IMR-90 (cell line): ENCODE results near the gene GCSAM. TPM values are rescaled to one million over a fixed set of nuclear protein-coding genes. Genes with fewer than 3 reads are reported as not detected.

Experiments
- ATAC-seq: fragments of 200-7000 bp; cut with Tn5 transposase; 2 replicates; pipeline ENCODE4 v1.9.1; 2020; ENCODE audit warnings: low read depth, mild to moderate bottlenecking, moderate library complexity
- BruUV-seq: library from RNA; stranded (reverse); fragments of 400-500 nt; replicated peaks from 2 replicates; lab custom pipeline; 2021; lab: Mats Ljungman, UMichigan
- CTCF ChIA-PET: fragments of 300-600 bp; formaldehyde crosslinking; extraction: SDS; loops from one replicate; lab custom pipeline; 2021; ENCODE audit warnings: antibody characterized with exemption; lab: Yijun Ruan, JAX
- POLR2A ChIA-PET: fragments of 300-600 bp; sonication (Branson Sonifier 250); formaldehyde crosslinking; loops from one replicate; lab custom pipeline; 2022; ENCODE audit warnings: antibody characterized with exemption; ENCODE audit not compliant: unreplicated experiment; lab: Charles Lee
- DNase-seq: peaks from one replicate; pipeline ENCODE4 v3.0.0; 2013
- H2AFZ ChIP-seq: replicated peaks from 2 replicates; pipeline ENCODE3; 2013; ENCODE audit warnings: low read length, mild to moderate bottlenecking; ENCODE audit not compliant: poor library complexity
- H2AK5ac ChIP-seq: 2 replicates; pipeline ENCODE4 v1.6.1; 2013; ENCODE audit warnings: low read depth, low read length, inconsistent platforms
- H2AK9ac ChIP-seq: replicated peaks from 2 replicates; pipeline ENCODE3; 2013; ENCODE audit warnings: mild to moderate bottlenecking, low read depth, low read length, moderate library complexity; ENCODE audit not compliant: poor library complexity
- H2BK120ac ChIP-seq: 2 replicates; pipeline ENCODE4 v1.6.1; 2013; ENCODE audit warnings: low read depth, low read length, inconsistent platforms
- H2BK15ac ChIP-seq: 3 replicates; pipeline ENCODE4 v1.6.1; 2013; ENCODE audit warnings: low read depth, low read length, inconsistent platforms
- H2BK20ac ChIP-seq: 2 replicates; pipeline ENCODE4 v1.6.1; 2013; ENCODE audit warnings: low read depth, mild to moderate bottlenecking, inconsistent platforms, low read length, moderate library complexity
- H2BK5ac ChIP-seq: 2 replicates; pipeline ENCODE4 v1.6.1; 2013; ENCODE audit warnings: mild to moderate bottlenecking, low read depth, low read length, inconsistent platforms; ENCODE audit not compliant: poor library complexity, severe bottlenecking
- H3K14ac ChIP-seq: replicated peaks from 2 replicates; pipeline ENCODE4 v1.6.1; 2013; ENCODE audit warnings: low read depth, low read length, inconsistent platforms
- H3K18ac ChIP-seq: 2 replicates; pipeline ENCODE4 v1.6.1; 2013; ENCODE audit warnings: low read depth, low read length, control low read depth
- H3K23ac ChIP-seq: 2 replicates; pipeline ENCODE4 v1.6.1; 2013; ENCODE audit warnings: low read depth, low read length, inconsistent platforms
- H3K27ac ChIP-seq: 2 replicates; pipeline ENCODE4 v1.5.1; 2013; ENCODE audit warnings: mild to moderate bottlenecking, control low read depth, low read length; ENCODE audit not compliant: insufficient read depth
- H3K27me3 ChIP-seq: 2 replicates; pipeline ENCODE4 v1.6.1; 2013; ENCODE audit warnings: low read length; ENCODE audit not compliant: control insufficient read depth, insufficient read depth
- H3K36me3 ChIP-seq: 2 replicates; pipeline ENCODE4 v1.6.1; 2013; ENCODE audit warnings: low read length, mixed read lengths; ENCODE audit not compliant: control insufficient read depth, insufficient read depth
- H3K4ac ChIP-seq: 2 replicates; pipeline ENCODE4 v1.6.1; 2013; ENCODE audit warnings: low read depth, low read length, inconsistent platforms
- H3K4me1 ChIP-seq: 2 replicates; pipeline ENCODE4 v1.6.1; 2013; ENCODE audit warnings: low read length, mixed read lengths; ENCODE audit not compliant: control insufficient read depth, insufficient read depth
- H3K4me2 ChIP-seq: 2 replicates; pipeline ENCODE4 v1.6.1; 2013; ENCODE audit warnings: low read depth, mild to moderate bottlenecking, control low read depth, low read length, moderate library complexity
- H3K4me3 ChIP-seq: 2 replicates; pipeline ENCODE4 v1.5.1; 2013; ENCODE audit warnings: low read depth, mild to moderate bottlenecking, control low read depth, low read length, moderate library complexity; ENCODE audit not compliant: insufficient read depth
- H3K56ac ChIP-seq: 2 replicates; pipeline ENCODE4 v1.6.1; 2013; ENCODE audit warnings: low read length, inconsistent platforms; ENCODE audit not compliant: insufficient read depth; ENCODE audit errors: extremely low read depth
- H3K79me1 ChIP-seq, 2 experiments: 2 replicates each; pipeline ENCODE4 v1.6.1; 2013; ENCODE audit warnings: low read length in 2 of 2, inconsistent platforms in 1 of 2, low read depth in 1 of 2
- H3K9ac ChIP-seq: 2 replicates; pipeline ENCODE4 v1.6.1; 2013; ENCODE audit warnings: low read depth, low read length, control low read depth
- H3K9me1 ChIP-seq: 2 replicates; pipeline ENCODE4 v1.6.1; 2013; ENCODE audit warnings: low read length, inconsistent platforms; ENCODE audit not compliant: insufficient read depth
- H3K9me3 ChIP-seq: 2 replicates; pipeline ENCODE4 v1.6.1; 2013; ENCODE audit warnings: low read length; ENCODE audit not compliant: control insufficient read depth, insufficient read depth
- H4K20me1 ChIP-seq: 2 replicates; pipeline ENCODE4 v1.6.1; 2013; ENCODE audit warnings: low read length, inconsistent platforms; ENCODE audit not compliant: insufficient read depth
- H4K5ac ChIP-seq: 2 replicates; pipeline ENCODE4 v1.6.1; 2013; ENCODE audit warnings: mild to moderate bottlenecking, low read depth, low read length, control low read depth
- H4K8ac ChIP-seq, 2 experiments: 2 replicates each; pipeline ENCODE4 v1.6.1; 2013; ENCODE audit warnings: low read depth in 2 of 2, low read length in 2 of 2, control low read depth in 1 of 2, inconsistent platforms in 1 of 2
- H4K91ac ChIP-seq: 2 replicates; pipeline ENCODE4 v1.6.1; 2013; ENCODE audit warnings: low read depth, low read length, inconsistent platforms; ENCODE audit not compliant: insufficient read depth
- FOS ChIP-seq: fragments of 150-350 bp; IDR thresholded peaks from 2 replicates; pipeline ENCODE4 v1.6.1; 2016; ENCODE audit warnings: low read depth, low read length
- NFE2L2 ChIP-seq: fragments of 150-350 bp; IDR thresholded peaks from 2 replicates; pipeline ENCODE4 v1.6.1; 2016; ENCODE audit warnings: low read depth, mild to moderate bottlenecking, low read length
- WGBS, 2 experiments: methylation state at CpG; one replicate each; pipeline versions ENCODE4 v1.1.5 to v1.1.7; 2013; ENCODE audit warnings: missing lambda C conversion rate in 2 of 2; ENCODE audit not compliant: insufficient read length in 1 of 2; ENCODE audit errors: extremely low coverage in 2 of 2; 5-methylcytosine and 5-hydroxymethylcytosine counted together
- dilution Hi-C: fragments of 300-500 bp; cut with HindIII; formaldehyde crosslinking; loops from one replicate; pipeline ENCODE4 v1.14.3; 2018; ENCODE audit warnings: low sequenced_read_pairs; ENCODE audit not compliant: unreplicated experiment
- in situ Hi-C: fragments of 300-500 bp; cut with MboI; formaldehyde crosslinking; loops from 3 replicates; pipeline ENCODE4 v1.14.3; 2019; ENCODE audit warnings: low sequenced_read_pairs, inconsistent platforms, mixed read lengths
- intact Hi-C: fragments of 100-400 bp; cut with micrococcal nuclease; formaldehyde crosslinking; loops from 2 replicates; pipeline ENCODE4 v1.10.0; 2022
- polyA plus RNA-seq, 3 experiments: library from polyadenylated mRNA; depleted of rRNA; stranded (reverse); fragments of >200 nt; gene quantifications; 2 replicates each; pipeline ENCODE4 v1.2.3, GENCODE V29; 2012; ENCODE audit warnings: low replicate concordance in 1 of 3
- total RNA-seq: library from RNA; depleted of rRNA; stranded (reverse); fragments of >200 nt; gene quantifications from 2 replicates; pipeline ENCODE4 v1.2.3, GENCODE V29; 2012

Gene GCSAM
- total and polyA plus RNA-seq, 2 of the 4 experiments (the other 2 are of a cell fraction) = not detected

GRCh38 chr3:112167758-112168157 lies 34.7 kb upstream of the GCSAM start:
- Histone ChIP-seq H3K14ac (no peak overlapping the region), H2BK20ac (no peak overlapping the region), H3K4me2 (no peak overlapping the region), H3K36me3 (no peaks in the 10 kb centered on the region), H2AK9ac (no peak overlapping the region), H4K8ac (no peak overlapping the region), H3K4ac (no peak overlapping the region), H3K4me3 (no peak overlapping the region), H2AK5ac (no peak overlapping the region), H3K56ac (no peak overlapping the region), H2AFZ (no peak overlapping the region), H3K79me1 (no peaks in the 10 kb centered on the region), H3K9me1 (no peaks in the 10 kb centered on the region), H2BK15ac (no peak overlapping the region), H3K9me3 (no peaks in the 10 kb centered on the region), H3K27me3 (no peaks in the 10 kb centered on the region), H3K9ac (no peak overlapping the region), H3K18ac (no peak overlapping the region), H3K27ac (no peak overlapping the region), H4K91ac (no peak overlapping the region), H2BK5ac (no peak overlapping the region), H3K23ac (no peak overlapping the region), H2BK120ac (no peak overlapping the region), H3K4me1 (no peaks in the 10 kb centered on the region), H4K5ac (no peak overlapping the region), H4K20me1 (no peaks in the 10 kb centered on the region)
- intact Hi-C loops (no loop called here), in situ Hi-C loops (no loop called here), dilution Hi-C loops (no loop called here)
- TF ChIP-seq NFE2L2 = no peak
- no peak for TF ChIP-seq FOS
- DNase-seq (no peak), ATAC-seq (no peak)
- ChIA-PET POLR2A (no interaction called here), CTCF (interaction anchor here (1.0 kb wide), 1 partner anchor 12 kb away, joined by 3 read pairs; no protein-coding TSS in a partner anchor)
- BruUV-seq = no TSS peak
- no CpG with 5 or more reads among the region's 2 CpGs for WGBS, 2 experiments
